IPS-18a (cell line): ENCODE data around the gene FSIP1.

Experiments
- H3K27ac ChIP-seq: one replicate; pipeline ENCODE4 v1.5.1; 2013; ENCODE audit warnings: low read length
- H3K27me3 ChIP-seq: one replicate; pipeline ENCODE4 v1.6.1; 2013; ENCODE audit warnings: mild to moderate bottlenecking, low read length; ENCODE audit not compliant: control insufficient read depth, insufficient read depth
- H3K36me3 ChIP-seq: one replicate; pipeline ENCODE4 v1.6.1; 2013; ENCODE audit warnings: low read depth, low read length; ENCODE audit not compliant: control insufficient read depth
- H3K4me1 ChIP-seq: one replicate; pipeline ENCODE4 v1.6.1; 2013; ENCODE audit warnings: low read depth, low read length; ENCODE audit not compliant: control insufficient read depth
- H3K4me3 ChIP-seq: one replicate; pipeline ENCODE4 v1.5.1; 2013; ENCODE audit warnings: low read length
- H3K9ac ChIP-seq: one replicate; pipeline ENCODE4 v1.6.1; 2013; ENCODE audit warnings: mild to moderate bottlenecking, low read length, moderate library complexity
- H3K9me3 ChIP-seq: one replicate; pipeline ENCODE4 v1.6.1; 2013; ENCODE audit warnings: low read depth, low read length; ENCODE audit not compliant: control insufficient read depth

Gene FSIP1

DNA sequence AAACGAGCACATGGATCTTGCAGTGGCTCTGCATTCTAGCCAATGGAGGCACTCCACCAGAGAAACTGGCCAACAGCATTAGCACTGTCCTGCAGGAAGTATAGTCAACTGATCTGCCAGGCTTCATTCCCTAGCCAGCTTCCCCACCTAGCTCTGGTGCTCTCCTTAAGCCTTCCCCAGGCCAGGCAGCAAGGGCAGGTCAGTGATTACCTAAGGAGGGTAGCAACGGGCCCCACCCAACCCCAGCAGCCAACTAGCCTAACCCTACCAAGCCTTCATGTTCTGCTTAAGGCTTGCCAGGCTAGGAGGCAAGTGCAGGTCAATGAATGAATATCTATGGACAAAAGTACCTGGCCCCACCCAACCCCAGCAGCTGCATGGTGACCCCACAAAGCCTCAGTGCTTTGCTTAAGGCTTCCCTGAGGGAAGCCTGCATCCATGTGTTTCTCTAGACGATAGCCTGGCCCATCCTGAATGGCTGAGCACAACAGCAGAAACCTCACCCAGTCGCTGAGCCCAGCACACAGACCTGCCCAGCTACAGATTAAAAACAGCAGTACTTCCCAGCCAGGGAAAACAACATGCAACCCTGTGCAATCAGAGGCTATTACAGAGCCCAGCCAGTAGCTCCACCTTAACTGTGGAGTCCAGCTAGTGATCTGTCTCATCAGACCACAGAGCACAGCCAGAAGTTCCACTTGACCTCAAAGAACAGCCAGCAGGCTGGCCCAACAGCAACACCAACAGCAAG is 173.3 kb downstream of the FSIP1 start:
- no peak overlapping the region for H3K9ac ChIP-seq
- H3K27ac ChIP-seq, result no peak overlapping the region
- no peaks in the 10 kb centered on the region for H3K27me3 ChIP-seq
- no peaks in the 10 kb centered on the region for H3K4me1 ChIP-seq
- H3K9me3 ChIP-seq, result no peaks in the 10 kb centered on the region
- H3K36me3 ChIP-seq, result no peaks in the 10 kb centered on the region
- no peak overlapping the region for H3K4me3 ChIP-seq

DNA sequence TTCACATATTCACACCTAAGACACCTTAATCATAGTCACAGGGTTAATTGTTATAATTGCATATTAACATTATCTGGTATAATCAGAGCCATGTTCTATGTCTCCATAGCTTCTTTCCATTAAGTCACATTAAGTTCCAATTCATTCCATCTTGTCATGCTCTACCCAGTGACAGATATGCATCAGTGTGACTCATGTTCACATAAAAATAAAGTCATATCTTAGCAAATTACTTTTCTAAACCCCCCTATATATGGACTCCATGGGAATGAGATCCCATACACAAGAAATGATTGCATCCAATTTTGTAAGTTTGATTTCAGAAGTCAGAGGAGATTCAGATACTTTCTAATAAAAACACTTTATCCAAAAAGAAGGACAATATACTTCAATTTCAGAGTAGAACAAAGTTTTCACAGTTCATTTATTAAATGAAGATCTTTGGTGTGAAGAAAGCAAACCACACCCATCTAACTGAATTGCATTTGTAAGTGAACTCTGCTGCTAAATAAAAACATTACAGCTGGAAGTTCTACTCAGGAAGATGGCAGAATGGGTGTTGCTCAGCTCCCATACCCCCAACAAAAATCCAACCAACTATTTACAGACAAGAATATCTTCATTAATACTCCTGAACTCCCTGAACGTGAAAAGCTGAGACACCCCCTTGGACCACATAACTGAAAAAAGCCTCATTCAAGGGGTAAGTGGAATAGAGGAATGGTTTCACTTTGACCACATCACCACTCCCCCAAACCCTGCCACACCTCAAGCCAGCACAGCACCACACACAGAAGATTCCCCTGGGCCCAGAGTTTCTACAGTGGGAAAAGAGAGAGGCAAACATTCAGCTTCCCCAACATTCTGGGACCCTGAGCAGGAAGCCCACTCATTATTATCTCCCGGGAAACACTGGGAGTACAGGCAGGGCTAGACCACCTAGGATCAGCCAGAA is 174.2 kb downstream of the FSIP1 start:
- H3K4me1 ChIP-seq, result no peaks in the 10 kb centered on the region

DNA sequence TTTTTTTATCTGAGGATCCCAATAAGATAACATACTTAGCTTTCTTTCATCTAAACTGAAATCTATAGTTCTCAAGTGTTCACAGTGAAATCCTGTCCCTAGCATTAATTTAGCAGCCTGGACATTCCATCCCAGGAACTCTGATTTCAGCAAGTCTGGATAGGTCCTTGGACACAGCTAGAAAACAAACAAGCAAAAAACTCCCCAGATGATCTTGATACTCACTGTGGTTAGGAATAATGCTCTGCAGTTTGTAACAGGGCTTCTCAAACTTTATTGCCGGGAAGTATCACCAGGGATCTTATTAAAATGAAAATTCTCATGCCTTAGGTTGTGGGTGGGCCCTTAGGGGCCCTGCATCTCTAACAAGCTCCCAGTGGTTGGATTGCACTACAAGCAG is 177.5 kb downstream of the FSIP1 start:
- Histone ChIP-seq H3K4me1 (no peaks in the 10 kb centered on the region), H3K9me3 (no peaks in the 10 kb centered on the region), H3K27ac (no peak overlapping the region), H3K4me3 (no peak overlapping the region), H3K36me3 (no peaks in the 10 kb centered on the region), H3K9ac (no peak overlapping the region), H3K27me3 (no peaks in the 10 kb centered on the region)

More for the DNA sequence above, 174.2 kb downstream of the FSIP1 start:
- no peaks in the 10 kb centered on the region for H3K9me3 ChIP-seq
- H3K27me3 ChIP-seq, result no peaks in the 10 kb centered on the region
- no peak overlapping the region for H3K9ac ChIP-seq
- no peaks in the 10 kb centered on the region for H3K36me3 ChIP-seq
- no peak overlapping the region for H3K27ac ChIP-seq
- no peak overlapping the region for H3K4me3 ChIP-seq

DNA sequence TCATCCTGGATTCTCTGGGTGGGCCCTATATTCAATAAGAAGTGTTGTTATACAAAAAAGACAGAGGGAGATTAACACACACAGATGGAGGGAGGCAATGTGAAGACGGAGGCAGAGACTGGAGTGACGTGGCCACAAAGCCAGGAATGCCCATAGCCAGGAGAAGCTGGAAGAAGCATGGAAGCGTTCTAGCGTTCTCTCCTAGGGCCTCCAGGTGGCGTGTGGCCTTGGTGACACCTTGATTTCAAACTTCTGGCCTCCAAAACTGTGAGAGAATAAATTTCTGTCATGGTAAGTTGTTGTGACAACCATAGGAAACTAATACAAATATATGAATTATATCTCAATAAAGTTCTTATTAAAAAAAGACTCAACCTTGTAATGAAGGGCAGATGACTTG is 180.5 kb downstream of the FSIP1 start:
- Histone ChIP-seq H3K4me1 (no peaks in the 10 kb centered on the region), H3K36me3 (peaks cover 4% of the 10 kb centered on the region), H3K9me3 (no peaks in the 10 kb centered on the region), H3K27ac (no peak overlapping the region), H3K27me3 (no peaks in the 10 kb centered on the region), H3K4me3 (no peak overlapping the region), H3K9ac (no peak overlapping the region)

DNA sequence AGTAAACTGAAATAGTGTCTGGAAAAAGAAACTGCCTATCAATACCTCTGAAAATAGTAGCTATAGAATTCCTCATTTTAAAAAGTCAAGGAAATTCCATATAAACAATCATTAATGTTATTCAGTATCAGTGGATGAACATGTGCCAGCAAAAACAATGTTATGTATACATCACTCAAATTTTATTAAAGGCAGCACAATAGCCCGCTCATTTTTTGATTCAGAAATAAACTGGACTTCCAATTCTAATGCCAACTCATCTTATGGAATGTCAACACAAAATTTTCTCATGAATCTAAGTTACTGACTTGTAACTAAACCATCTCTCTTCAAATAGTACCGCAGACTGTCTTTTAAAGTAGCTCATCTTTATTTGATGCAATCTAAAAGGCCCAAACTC is 182.8 kb downstream of the FSIP1 start:
- Histone ChIP-seq H3K4me3 (no peak overlapping the region), H3K9ac (no peak overlapping the region), H3K9me3 (no peaks in the 10 kb centered on the region), H3K27me3 (no peaks in the 10 kb centered on the region), H3K27ac (no peak overlapping the region), H3K36me3 (peaks cover 25% of the 10 kb centered on the region), H3K4me1 (no peaks in the 10 kb centered on the region)

DNA sequence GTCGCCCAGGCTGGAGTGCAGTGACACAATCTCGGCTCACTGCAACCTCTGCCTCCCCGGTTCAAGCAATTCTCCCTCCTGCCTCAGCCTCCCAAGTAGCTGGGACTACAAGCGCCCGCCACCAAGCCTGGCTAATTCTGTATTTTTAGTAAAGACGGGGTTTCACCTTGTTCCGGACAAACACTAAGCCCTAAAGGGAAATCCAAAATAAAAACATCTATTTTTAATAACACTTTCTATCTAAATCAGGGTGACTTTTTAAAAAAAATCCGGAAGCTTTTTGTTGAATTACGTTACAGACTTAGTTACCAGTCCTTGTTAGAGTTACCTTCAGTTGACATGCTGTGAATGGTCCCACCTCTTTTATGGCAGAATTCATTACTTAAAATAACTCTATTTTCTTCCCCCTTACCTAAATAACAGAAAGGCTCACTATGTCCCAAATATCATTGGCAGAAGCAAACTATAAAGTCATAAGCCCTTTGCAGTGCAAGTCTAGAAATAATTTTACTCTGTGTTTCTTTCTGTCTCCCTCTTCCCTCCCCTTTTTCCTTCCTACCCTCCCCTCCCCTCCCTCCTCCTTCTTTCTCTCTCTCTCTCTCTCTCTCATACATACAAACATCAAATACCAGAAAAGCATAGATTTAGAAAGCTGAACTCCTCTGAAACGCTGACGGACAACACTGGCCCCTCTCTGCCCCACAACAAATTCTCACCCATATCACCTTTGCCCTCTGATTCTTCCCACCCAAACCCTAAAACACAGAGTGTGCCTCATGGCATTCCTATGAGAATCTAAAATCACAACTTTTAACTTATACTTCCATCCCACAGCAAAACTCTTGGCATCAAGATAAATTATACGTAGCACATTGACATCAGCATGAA is 183.4 kb downstream of the FSIP1 start:
- H3K9ac ChIP-seq, result no peak overlapping the region
- no peaks in the 10 kb centered on the region for H3K27me3 ChIP-seq
- no peaks in the 10 kb centered on the region for H3K4me1 ChIP-seq
- no peaks in the 10 kb centered on the region for H3K9me3 ChIP-seq
- no peak overlapping the region for H3K27ac ChIP-seq
- H3K36me3 ChIP-seq, result peaks cover 31% of the 10 kb centered on the region
- no peak overlapping the region for H3K4me3 ChIP-seq

DNA sequence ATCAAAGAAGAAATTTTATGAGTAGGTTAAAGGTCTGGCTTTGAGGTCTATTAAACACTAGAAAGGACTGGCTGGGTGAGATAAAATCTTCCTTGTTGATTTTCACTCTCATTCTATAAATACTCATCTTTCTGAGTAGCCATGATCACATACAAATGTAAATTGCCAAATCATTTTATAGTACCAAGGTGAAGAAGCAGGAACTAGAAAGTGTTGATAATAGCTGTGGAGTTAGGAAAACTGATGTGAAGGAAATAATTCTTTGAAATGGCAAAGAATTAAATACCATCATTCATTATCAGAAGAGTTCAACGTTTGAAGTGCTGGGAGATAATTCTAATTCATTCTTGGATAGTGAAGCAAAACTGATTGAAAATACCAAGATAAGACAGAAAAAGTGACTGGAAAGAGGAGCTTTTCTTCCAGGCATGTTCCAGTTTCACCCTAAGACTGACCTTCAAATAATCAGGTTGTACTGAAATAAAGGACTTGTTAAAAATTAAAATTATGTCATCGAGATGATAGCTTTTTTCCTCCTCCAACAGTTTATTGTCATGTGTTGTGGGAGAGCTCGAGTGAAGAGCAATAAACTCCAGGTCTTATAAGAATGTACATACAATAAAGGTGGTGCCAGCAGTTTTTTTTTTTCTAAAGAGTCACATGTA is 184.3 kb downstream of the FSIP1 start:
- H3K36me3 ChIP-seq, result peaks cover 40% of the 10 kb centered on the region
- no peak overlapping the region for H3K9ac ChIP-seq

DNA sequence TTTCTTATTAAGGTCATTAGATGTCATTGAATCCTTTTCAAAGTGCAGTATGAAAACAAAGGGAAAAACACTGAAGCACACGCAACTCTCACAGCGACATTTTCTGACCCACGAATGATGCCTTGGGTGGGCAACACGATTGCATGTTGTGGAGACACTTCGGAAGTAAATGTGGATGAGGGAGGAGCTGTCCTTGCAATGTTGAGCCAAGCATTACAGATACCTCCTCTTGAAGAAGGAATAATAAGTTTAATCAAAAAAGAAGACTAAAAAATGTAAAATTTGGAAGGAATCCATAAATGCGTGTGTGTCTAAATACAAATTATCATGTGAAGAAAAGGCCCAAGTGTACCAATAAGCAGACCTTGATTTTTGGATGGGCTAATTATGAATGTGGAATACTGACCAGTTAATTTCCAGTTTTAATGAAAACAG is 184.9 kb downstream of the FSIP1 start:
- Histone ChIP-seq H3K4me3 (no peak overlapping the region), H3K27ac (no peak overlapping the region), H3K4me1 (no peaks in the 10 kb centered on the region), H3K27me3 (no peaks in the 10 kb centered on the region), H3K9ac (no peak overlapping the region), H3K36me3 (peaks cover 46% of the 10 kb centered on the region), H3K9me3 (no peaks in the 10 kb centered on the region)

More for the DNA sequence above, 184.3 kb downstream of the FSIP1 start:
- H3K4me1 ChIP-seq, result no peaks in the 10 kb centered on the region
- H3K9me3 ChIP-seq, result no peaks in the 10 kb centered on the region
- no peaks in the 10 kb centered on the region for H3K27me3 ChIP-seq
- H3K4me3 ChIP-seq, result no peak overlapping the region
- H3K27ac ChIP-seq, result no peak overlapping the region

DNA sequence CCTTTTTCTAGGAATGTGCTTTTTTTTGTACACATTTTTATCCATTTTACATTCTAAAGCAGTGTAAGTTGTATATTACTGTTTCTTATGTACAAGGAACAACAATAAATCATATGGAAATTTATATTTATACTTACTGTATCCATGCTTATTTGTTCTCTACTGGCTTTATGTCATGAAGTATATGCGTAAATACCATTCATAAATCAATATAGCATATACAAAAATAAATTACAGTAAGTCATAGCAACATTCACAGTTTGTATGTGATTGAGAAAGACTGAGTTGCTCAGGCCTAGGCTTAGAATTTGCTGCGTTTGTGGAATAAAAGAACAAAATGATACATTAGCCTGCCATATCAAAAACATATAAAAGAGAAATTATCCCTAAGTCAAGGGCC is 185.3 kb downstream of the FSIP1 start:
- no peak overlapping the region for H3K27ac ChIP-seq
- no peak overlapping the region for H3K9ac ChIP-seq
- no peaks in the 10 kb centered on the region for H3K9me3 ChIP-seq
- H3K36me3 ChIP-seq, result peaks cover 50% of the 10 kb centered on the region
- H3K4me1 ChIP-seq, result no peaks in the 10 kb centered on the region
- H3K27me3 ChIP-seq, result no peaks in the 10 kb centered on the region
- no peak overlapping the region for H3K4me3 ChIP-seq

DNA sequence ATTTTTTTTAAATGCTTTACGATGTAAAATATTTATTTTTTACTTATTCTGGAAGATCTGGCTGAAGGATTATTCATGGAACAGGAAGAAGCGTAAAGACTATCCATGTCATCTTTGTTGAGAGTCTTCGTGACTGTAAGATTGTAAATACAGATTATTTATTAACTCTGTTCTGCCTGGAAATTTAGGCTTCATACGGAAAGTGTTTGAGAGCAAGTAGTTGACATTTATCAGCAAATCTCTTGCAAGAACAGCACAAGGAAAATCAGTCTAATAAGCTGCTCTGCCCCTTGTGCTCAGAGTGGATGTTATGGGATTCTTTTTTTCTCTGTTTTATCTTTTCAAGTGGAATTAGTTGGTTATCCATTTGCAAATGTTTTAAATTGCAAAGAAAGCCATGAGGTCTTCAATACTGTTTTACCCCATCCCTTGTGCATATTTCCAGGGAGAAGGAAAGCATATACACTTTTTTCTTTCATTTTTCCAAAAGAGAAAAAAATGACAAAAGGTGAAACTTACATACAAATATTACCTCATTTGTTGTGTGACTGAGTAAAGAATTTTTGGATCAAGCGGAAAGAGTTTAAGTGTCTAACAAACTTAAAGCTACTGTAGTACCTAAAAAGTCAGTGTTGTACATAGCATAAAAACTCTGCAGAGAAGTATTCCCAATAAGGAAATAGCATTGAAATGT is 186.1 kb downstream of the FSIP1 start:
- no peaks in the 10 kb centered on the region for H3K27me3 ChIP-seq
- no peak overlapping the region for H3K9ac ChIP-seq
- no peak overlapping the region for H3K4me3 ChIP-seq
- H3K36me3 ChIP-seq, result peaks cover 58% of the 10 kb centered on the region
- no peak overlapping the region for H3K27ac ChIP-seq
- no peaks in the 10 kb centered on the region for H3K9me3 ChIP-seq
- no peaks in the 10 kb centered on the region for H3K4me1 ChIP-seq
